Hepatocyte (in vitro differentiated cells): ENCODE data around the gene LIN28B. TPM values are rescaled to one million over a fixed set of nuclear protein-coding genes. Genes with fewer than 3 reads are reported as not detected.

Source experiments
- DNase-seq: peaks from one replicate; pipeline ENCODE4 v3.0.0-alpha.2; 2016; ENCODE audit warnings: low spot score
- H2AFZ ChIP-seq: fragments of 200-600 bp; sonication (generic); 2 replicates; pipeline ENCODE4 v1.6.0; 2016; ENCODE audit warnings: antibody characterized with exemption, mild to moderate bottlenecking
- H3K27ac ChIP-seq: fragments of 200-600 bp; sonication (generic); 2 replicates; pipeline ENCODE4 v1.5.1; 2016; ENCODE audit warnings: mild to moderate bottlenecking
- H3K27me3 ChIP-seq: fragments of 200-600 bp; sonication (generic); 2 replicates; pipeline ENCODE4 v1.6.1; 2016
- H3K36me3 ChIP-seq: fragments of 200-600 bp; sonication (generic); replicated peaks from 2 replicates; pipeline ENCODE4 v1.5.1; 2016; ENCODE audit warnings: low read depth; ENCODE audit not compliant: insufficient read depth
- H3K4me1 ChIP-seq: fragments of 200-600 bp; sonication (generic); 2 replicates; pipeline ENCODE4 v1.5.1; 2016; ENCODE audit warnings: mild to moderate bottlenecking, moderate library complexity; ENCODE audit not compliant: insufficient read depth
- H3K4me2 ChIP-seq: fragments of 200-600 bp; sonication (generic); 2 replicates; pipeline ENCODE4 v1.6.0; 2016
- H3K4me3 ChIP-seq: fragments of 200-600 bp; sonication (generic); 2 replicates; pipeline ENCODE4 v1.5.1; 2016; ENCODE audit warnings: mild to moderate bottlenecking
- H3K79me2 ChIP-seq: fragments of 200-600 bp; sonication (generic); 2 replicates; pipeline ENCODE4 v1.6.0; 2017; ENCODE audit warnings: mild to moderate bottlenecking
- H3K9me2 ChIP-seq: fragments of 200-600 bp; sonication (generic); replicated peaks from 2 replicates; pipeline ENCODE4 v1.6.0; 2017; ENCODE audit warnings: mild to moderate bottlenecking; ENCODE audit not compliant: insufficient read depth
- H3K9me3 ChIP-seq: fragments of 200-600 bp; sonication (generic); 2 replicates; pipeline ENCODE4 v1.5.1; 2016; ENCODE audit warnings: low read depth, mild to moderate bottlenecking
- H4K20me1 ChIP-seq: fragments of 200-600 bp; sonication (generic); 2 replicates; pipeline ENCODE4 v1.6.0; 2016; ENCODE audit warnings: mild to moderate bottlenecking; ENCODE audit not compliant: insufficient read depth, poor library complexity, severe bottlenecking
- EZH2 ChIP-seq: fragments of 200-600 bp; sonication (generic); IDR thresholded peaks from 2 replicates; pipeline ENCODE4 v1.6.1; 2016; ENCODE audit warnings: antibody characterized with exemption, mild to moderate bottlenecking, borderline replicate concordance
- EZH2phosphoT487 ChIP-seq: fragments of 200-600 bp; sonication (generic); IDR thresholded peaks from one replicate; pipeline ENCODE4 v1.6.1; 2018; ENCODE audit warnings: antibody characterized with exemption, mild to moderate bottlenecking, low read depth, moderate library complexity; ENCODE audit not compliant: unreplicated experiment, severe bottlenecking
- WGBS: methylation state at CpG from one replicate; pipeline ENCODE4 v1.1.6; 2016; ENCODE audit warnings: low lambda C conversion rate; ENCODE audit errors: missing lambda C conversion rate; 5-methylcytosine and 5-hydroxymethylcytosine counted together
- polyA plus RNA-seq: library from polyadenylated mRNA; unstranded; fragments of >200 nt; fragmentation: Nextera tagmentation; extraction: Ambion mirVana; gene quantifications from 2 replicates; pipeline ENCODE4 v1.2.1, GENCODE V29; 2016
- small RNA-seq: library from RNA; depleted of rRNA; stranded (forward); fragments of <200 nt; gene quantifications from one replicate; pipeline ENCODE3, GENCODE V24; 2014
- total RNA-seq: library from RNA; depleted of rRNA; stranded (reverse); fragments of >200 nt; gene quantifications from 2 replicates; pipeline ENCODE4 v1.2.3, GENCODE V29; 2014
- TF ChIP-seq, protein P1 (sequence below): fragments of 200-600 bp; sonication (generic); IDR thresholded peaks from 2 replicates; pipeline ENCODE4 v1.5.1; 2016; ENCODE audit warnings: antibody characterized with exemption, mild to moderate bottlenecking; ENCODE audit not compliant: poor library complexity

Gene LIN28B
- total and polyA plus RNA-seq, 2 experiments from 2014 or later = 1.8 to 8.9 TPM

DNA sequence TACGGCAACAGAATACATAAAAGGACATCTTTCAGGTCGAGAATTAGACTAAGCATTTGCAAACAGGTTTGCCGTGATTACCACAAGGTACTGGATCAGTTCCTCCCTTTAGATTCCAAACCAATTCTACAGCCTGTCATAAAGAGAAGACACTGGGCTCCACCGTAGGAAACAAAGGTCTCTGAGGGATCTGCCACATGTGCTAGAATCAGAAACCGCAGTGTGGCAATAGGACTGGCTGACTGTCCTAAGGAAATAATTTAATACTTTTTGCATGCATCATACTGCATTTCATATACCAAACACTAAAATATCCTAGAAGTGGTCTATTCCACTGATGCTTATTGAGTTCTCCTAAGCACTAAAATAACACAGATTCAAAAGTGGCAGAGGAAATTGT is 163.7 kb downstream of the LIN28B start:
- H3K4me3 ChIP-seq = no peak overlapping the region
- H3K4me1 ChIP-seq = peaks cover 9% of the 10 kb centered on the region
- DNase-seq = no peak
- 77% methylated on average over 5 of the region's 5 CpGs for WGBS
- H3K27ac ChIP-seq = no peak overlapping the region
- TF ChIP-seq EZH2 (no peak), EZH2phosphoT487 (no peak)
- TF ChIP-seq, protein P1, sequence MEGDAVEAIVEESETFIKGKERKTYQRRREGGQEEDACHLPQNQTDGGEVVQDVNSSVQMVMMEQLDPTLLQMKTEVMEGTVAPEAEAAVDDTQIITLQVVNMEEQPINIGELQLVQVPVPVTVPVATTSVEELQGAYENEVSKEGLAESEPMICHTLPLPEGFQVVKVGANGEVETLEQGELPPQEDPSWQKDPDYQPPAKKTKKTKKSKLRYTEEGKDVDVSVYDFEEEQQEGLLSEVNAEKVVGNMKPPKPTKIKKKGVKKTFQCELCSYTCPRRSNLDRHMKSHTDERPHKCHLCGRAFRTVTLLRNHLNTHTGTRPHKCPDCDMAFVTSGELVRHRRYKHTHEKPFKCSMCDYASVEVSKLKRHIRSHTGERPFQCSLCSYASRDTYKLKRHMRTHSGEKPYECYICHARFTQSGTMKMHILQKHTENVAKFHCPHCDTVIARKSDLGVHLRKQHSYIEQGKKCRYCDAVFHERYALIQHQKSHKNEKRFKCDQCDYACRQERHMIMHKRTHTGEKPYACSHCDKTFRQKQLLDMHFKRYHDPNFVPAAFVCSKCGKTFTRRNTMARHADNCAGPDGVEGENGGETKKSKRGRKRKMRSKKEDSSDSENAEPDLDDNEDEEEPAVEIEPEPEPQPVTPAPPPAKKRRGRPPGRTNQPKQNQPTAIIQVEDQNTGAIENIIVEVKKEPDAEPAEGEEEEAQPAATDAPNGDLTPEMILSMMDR = no peak
- H3K27me3 ChIP-seq = no peaks in the 10 kb centered on the region
- H3K9me2 ChIP-seq = no peaks in the 10 kb centered on the region
- H4K20me1 ChIP-seq = no peaks in the 10 kb centered on the region
- no peaks in the 10 kb centered on the region for H3K79me2 ChIP-seq
- H2AFZ ChIP-seq = no peak overlapping the region
- no peaks in the 10 kb centered on the region for H3K9me3 ChIP-seq
- no peak overlapping the region for H3K4me2 ChIP-seq
- H3K36me3 ChIP-seq = no peaks in the 10 kb centered on the region

GRCh38 chr6:105121981-105122380 is 165.1 kb downstream of the LIN28B start:
- 77% methylated on average over 3 of the region's 3 CpGs for WGBS
- no peak for DNase-seq
- H3K36me3 ChIP-seq = no peaks in the 10 kb centered on the region

DNA sequence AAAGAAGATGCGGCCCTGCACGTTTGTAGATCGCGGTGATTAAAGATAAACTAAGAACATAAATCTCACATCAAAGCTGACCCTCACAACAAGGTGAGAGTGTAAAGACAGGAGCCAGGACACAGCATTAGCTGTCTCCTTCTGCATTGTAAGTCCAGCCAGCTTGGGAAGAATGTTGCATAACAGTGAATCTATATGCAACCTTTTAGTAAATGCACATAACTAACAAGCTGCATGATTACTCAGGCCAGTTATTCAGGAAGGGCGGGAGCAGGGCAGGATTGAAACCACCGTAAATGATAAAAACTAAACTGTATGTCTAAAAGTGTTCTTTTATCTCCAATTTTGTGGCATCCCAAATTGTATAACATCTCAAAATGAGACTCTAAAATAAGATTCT is 165.8 kb downstream of the LIN28B start:
- TF ChIP-seq EZH2 (no peak), EZH2phosphoT487 (no peak)
- TF ChIP-seq, protein P1 = no peak
- H3K4me1 ChIP-seq = peaks cover 9% of the 10 kb centered on the region
- no peak overlapping the region for H3K4me2 ChIP-seq
- H3K27me3 ChIP-seq = no peaks in the 10 kb centered on the region
- no peaks in the 10 kb centered on the region for H3K9me3 ChIP-seq
- no peak for DNase-seq
- H4K20me1 ChIP-seq = no peaks in the 10 kb centered on the region
- no peaks in the 10 kb centered on the region for H3K79me2 ChIP-seq
- H3K9me2 ChIP-seq = no peaks in the 10 kb centered on the region
- H3K36me3 ChIP-seq = no peaks in the 10 kb centered on the region
- WGBS = 55% methylated on average over 6 of the region's 6 CpGs
- no peak overlapping the region for H2AFZ ChIP-seq
- no peak overlapping the region for H3K4me3 ChIP-seq
- H3K27ac ChIP-seq = no peak overlapping the region

More at GRCh38 chr6:105121981-105122380, 165.1 kb downstream of the LIN28B start:
- H4K20me1 ChIP-seq = no peaks in the 10 kb centered on the region
- H3K27me3 ChIP-seq = no peaks in the 10 kb centered on the region
- H3K27ac ChIP-seq = no peak overlapping the region
- peaks cover 9% of the 10 kb centered on the region for H3K4me1 ChIP-seq
- no peak overlapping the region for H3K4me3 ChIP-seq
- no peaks in the 10 kb centered on the region for H3K79me2 ChIP-seq
- H3K9me3 ChIP-seq = no peaks in the 10 kb centered on the region
- H2AFZ ChIP-seq = no peak overlapping the region
- no peak for TF ChIP-seq EZH2
- TF ChIP-seq, protein P1 = no peak
- no peak for TF ChIP-seq EZH2phosphoT487
- no peak overlapping the region for H3K4me2 ChIP-seq
- no peaks in the 10 kb centered on the region for H3K9me2 ChIP-seq

Small RNA genes within 50 kb of the gene (small RNA-seq; reads per million reads assigned to genes)
- gene RNU6-1106P = not detected

Other genes starting within 250 kb of the LIN28B start
- 10.9 and 14.5 TPM in 2 replicates for gene HACE1, start 97.2 kb upstream of the LIN28B start, total RNA-seq
- 5.5 and 6.9 TPM in 2 replicates for gene HACE1, start 97.2 kb upstream of the LIN28B start, polyA plus RNA-seq
- gene POPDC3, start 222.9 kb downstream of the LIN28B start, total RNA-seq = 0.93 and 1.2 TPM in 2 replicates
- gene POPDC3, start 222.9 kb downstream of the LIN28B start, polyA plus RNA-seq = 1.5 and 1.7 TPM in 2 replicates